HT1080 (cell line): ENCODE measurements around the gene PHF10. TPM values are rescaled to one million over a fixed set of nuclear protein-coding genes. Genes with fewer than 3 reads are reported as not detected.
"Not testable (repeated sequence)": the region's sequence is repeated elsewhere in the genome, so short reads cannot be mapped to it uniquely, and the experiment has no call there.

Experiments used
- DNase-seq: peaks from one replicate; pipeline ENCODE4 v3.0.0-alpha.2; 2015; ENCODE audit warnings: low read depth
- total RNA-seq: library from RNA; depleted of rRNA; stranded (reverse); fragments of >200 nt; shearing (Covaris generic); gene quantifications from 2 replicates; pipeline ENCODE4 v1.2.3, GENCODE V29; 2014

The PHF10 gene
- total RNA-seq, 1 experiment from 2014 or later: 25.8 TPM

DNA sequence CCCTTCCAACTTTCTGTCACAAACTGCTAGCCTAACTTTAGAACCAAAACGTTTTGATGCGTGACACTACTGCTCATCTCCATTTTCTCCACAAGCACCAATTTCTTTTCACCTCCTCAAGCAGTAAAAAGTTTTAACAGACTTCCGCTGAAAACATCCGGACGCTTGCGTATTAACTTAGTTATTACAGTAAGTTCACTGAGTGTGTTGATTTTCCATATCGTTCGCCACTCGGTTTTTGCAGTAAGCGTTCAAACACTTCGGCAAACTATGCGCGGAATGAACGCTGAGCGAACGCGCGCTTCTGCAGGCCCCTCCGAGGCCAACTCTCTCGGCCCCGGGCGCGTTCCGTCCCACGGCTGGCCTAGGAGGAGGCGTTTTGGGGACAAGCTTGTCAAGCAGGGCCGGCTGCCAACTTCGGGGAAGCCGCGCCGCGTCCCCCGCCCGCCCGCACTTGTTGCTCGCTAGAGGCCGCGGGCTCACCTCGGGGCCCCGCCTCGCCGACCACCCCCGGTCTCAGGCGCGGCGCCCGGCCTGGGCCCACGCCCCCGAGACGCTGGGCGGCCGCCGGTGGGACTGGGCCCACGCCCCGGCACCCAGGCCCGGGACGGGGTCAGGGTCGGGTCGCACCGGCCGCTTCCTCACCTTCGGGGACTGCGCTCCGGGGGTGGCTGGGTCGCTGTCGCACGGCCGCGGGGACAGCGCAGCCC, 945 bp downstream of the PHF10 start:
- DNase-seq: no peak

- peak; percentile 95 for DNase-seq
These were observed 1.7 kb downstream of the PHF10 start for GRCh38 chr6:169722362-169723199.

DNA sequence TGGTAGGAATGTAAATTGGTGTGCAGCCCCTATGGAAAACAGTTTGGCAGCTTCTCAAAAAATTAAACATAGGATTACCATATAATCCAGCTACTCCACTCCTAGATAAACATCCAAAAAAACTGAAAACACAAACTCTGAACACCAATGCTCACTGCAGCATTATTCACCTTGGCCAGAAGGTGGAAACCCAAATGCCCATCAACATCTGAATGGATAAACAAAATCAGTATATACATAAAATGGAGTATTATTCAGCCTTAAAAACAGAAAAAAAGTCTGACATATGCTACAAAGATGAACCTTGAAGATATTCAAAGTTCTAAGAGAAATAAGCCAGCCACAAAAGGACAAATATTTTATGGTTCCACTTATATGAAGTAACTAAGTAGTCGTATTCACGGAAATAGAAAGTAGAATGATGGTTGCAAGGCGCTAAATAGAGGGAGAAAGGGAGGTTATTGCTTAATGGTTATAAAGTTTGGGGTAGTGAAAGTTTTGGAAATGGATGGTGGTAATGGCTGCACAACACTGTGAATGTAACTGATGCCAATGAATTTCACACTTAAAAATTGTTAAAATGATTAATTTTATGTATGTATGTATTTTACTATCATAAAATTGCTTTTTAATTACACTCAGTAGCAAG, 4.0 kb downstream of the PHF10 start:
- DNase-seq: no peak

DNA sequence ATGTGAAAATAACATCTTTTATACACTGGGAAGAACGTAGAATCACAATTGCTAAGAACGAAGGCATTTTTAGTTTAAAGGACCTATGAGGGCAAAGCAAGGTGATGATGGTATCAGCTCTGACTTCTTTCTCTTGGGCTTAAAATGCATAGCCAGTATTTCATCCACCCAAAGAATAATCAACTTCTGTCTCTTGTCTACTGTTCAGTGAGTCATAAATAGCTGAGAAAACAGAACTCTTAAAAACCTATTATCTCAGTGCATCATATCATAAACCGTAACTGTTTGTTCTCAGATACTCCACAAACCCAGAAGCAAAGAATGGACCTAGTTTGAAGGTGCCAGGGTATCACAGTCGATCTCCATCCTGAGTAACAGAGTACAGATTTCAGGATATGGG, 5.2 kb downstream of the PHF10 start:
- DNase-seq: peak; percentile 20

DNA sequence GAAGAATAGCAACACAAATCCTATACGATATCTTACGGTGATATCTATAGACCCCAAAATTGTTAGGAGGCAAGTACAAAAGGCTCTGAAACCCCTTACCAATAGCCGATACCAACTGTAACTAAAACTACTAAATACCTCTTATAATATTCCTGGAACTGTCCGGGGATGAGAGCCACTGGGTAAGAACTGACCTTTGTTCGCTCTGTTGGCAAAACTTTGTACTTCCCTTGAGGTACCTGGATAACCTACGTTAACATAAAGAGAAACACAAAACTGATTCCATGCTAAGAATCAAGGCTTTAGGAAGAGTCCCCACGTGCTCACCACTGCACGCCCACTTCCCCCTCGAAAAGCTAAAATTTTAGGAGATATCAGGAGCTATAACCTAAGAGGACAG, 9.7 kb downstream of the PHF10 start:
- no peak for DNase-seq

GRCh38 chr6:169714178-169714577, 10.1 kb downstream of the PHF10 start:
- DNase-seq: peak; percentile 28

DNA sequence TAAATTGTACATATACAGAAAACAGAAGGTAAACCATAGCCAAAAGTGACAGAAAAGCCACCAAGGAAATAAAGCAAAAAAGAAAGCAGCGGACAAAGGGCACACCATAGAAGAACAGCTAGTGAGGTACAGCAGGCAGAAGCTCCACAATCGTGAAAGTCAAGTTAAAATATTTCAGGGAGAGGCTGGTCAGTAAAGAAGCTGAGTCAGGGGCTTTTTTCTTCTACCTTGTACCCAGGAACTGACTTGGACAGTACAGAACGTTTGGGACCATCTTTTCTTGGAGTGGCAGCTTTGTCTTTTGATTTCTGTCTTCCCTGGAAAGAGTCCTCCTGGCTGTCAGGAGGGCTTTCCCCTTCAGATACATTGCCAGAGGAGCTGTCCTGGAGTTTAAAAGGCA, 14.3 kb downstream of the PHF10 start:
- DNase-seq: no peak

DNA sequence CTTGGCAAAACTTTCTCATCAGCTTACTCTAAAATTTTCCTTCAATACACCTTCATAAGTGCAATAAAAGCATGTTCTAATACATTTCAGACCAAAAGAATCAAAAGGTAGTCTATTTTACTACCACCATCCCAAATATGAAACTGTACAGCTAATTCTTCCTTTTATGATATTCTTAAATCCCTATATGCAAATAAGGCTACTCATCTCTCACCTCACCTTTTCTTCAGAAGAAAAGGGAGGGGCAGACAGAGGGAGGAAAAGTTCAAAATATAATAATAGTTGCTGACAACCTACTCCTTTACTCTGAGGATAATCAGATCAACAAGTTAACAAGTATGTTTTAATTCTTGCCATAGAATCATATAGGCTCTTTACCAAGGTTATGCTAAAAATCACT, 15.0 kb downstream of the PHF10 start:
- no peak for DNase-seq

GRCh38 chr6:169707772-169708171, 16.5 kb downstream of the PHF10 start:
- no peak for DNase-seq

DNA sequence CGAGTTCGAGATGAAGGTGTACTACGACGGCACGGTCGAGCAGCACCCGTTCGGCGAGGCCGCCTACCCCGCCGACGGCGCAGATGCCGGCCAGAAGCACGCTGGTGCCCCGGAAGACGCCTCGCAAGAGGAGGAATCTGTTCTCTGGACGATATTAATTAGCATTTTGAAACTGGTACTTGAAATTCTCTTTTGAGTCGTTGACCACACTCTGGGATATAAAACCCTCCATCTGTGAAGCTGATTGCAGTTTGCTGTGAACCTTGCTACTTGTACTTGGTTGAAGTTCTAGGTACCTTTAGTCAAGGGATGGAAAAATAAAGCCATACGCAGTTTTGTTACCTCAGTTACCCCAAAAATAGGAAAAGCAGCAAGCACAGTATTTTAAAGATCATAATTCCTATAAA, 21.5 kb downstream of the PHF10 start:
- DNase-seq: no peak

GRCh38 chr6:169701954-169702839, 22.1 kb downstream of the PHF10 start, which contains the start of the genes C6orf120 and WDR27:
Gene C6orf120, plus strand, starts transcription at chr6:169702126. Its CDS starts 334 bp downstream, at chr6:169702460.
Gene WDR27, minus strand, starts transcription at chr6:169702029. Its CDS starts 13,024 bp downstream, at chr6:169689005.
- DNase-seq: peak; percentile 94

DNA sequence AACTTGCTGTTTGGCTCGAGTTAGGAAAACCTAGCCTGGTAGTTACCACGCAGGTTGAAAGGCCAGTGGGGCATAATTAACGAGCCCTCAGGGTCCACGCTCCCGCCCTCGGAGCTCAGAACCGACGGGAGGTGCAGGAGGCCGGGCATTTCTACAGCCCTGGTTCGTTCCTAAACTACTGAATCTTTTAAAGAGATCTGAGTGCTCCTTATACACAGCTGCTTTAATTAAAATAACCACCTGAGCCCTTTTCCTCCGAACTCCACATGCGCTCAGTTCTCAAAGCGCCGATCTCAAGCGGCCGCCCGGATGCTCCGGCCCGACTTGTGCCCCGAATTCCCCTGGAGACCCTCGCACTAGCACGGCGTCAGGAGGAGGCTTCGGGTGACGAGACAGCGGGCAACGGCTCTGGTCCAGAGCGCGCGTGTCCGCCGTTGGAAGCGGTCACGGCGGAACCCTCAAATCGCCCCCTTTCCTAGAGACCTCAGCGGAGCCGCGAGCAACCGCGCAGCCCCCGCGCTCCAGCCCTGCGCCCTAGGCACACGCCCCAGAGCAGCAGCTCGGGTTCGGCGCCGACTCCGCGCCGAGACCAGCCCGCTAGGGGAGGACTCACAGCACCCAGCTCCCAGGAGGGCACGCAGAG, 22.9 kb downstream of the PHF10 start:
- no peak for DNase-seq

- DNase-seq: no peak
These were observed 24.0 kb downstream of the PHF10 start for GRCh38 chr6:169700296-169700695.

GRCh38 chr6:169697115-169697514, 27.2 kb downstream of the PHF10 start:
- not testable (repeated sequence) for DNase-seq

GRCh38 chr6:169695131-169695530, 29.2 kb downstream of the PHF10 start:
- DNase-seq: no peak

GRCh38 chr6:169692516-169692915, 31.8 kb downstream of the PHF10 start:
- peak; percentile 72 for DNase-seq

- no peak for DNase-seq
These were observed 33.0 kb downstream of the PHF10 start for GRCh38 chr6:169691260-169691659.

GRCh38 chr6:169689287-169689686, 35.0 kb downstream of the PHF10 start:
- DNase-seq: peak; percentile 82

GRCh38 chr6:169685860-169686259, 38.4 kb downstream of the PHF10 start:
- no peak for DNase-seq

DNA sequence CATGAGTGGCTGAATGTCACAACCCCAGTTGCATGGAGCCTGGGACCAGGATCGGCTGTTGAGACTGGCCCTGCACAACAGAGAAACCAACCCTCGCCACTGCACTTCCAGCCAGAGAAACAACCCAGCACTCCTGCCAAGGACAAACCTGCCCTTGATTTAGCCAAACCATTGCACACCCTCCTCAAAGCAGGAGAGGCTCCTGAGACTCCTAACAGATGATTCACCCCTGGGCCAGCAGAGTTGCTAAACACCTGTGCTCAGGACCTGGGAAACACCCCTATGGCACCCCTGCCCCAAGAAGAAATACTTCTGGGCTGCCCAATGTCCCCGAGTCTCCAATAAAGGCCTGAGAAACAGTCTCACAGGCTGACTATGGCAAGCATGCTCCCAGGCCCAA, 40.2 kb downstream of the PHF10 start:
- DNase-seq: no peak
